ENCODE results near the gene STXBP5. TPM values are rescaled to one million over a fixed set of nuclear protein-coding genes. Genes with fewer than 3 reads are reported as not detected.

Gene STXBP5
- total and polyA plus RNA-seq, 2 of the 4 experiments (the other 2 are of a cell fraction): 13.2 to 46.4 TPM

- dilution Hi-C loops (cut with HindIII; ENCODE audit: low sequenced_read_pairs, unreplicated experiment) (no loop called here), in situ Hi-C loops (cut with MboI; ENCODE audit: low sequenced_read_pairs) (loop anchor here (25.0 kb wide), 1 partner anchor 309 kb away; no protein-coding TSS in a partner anchor), intact Hi-C loops (cut with micrococcal nuclease) (loop anchor here (5.0 kb wide), 2 partner anchors 309 to 364 kb away; no protein-coding TSS in a partner anchor)
- TF ChIP-seq MXI1 (IDR thresholded peaks at IDR 0.05; ENCODE audit: borderline replicate concordance, low read depth, low read length) (no peak), CHD1 (IDR thresholded peaks at IDR 0.05; ENCODE audit: low read depth, low read length) (no peak), NFE2L2 (IDR thresholded peaks at IDR 0.05; ENCODE audit: low read depth, low read length) (no peak), RFX5 (IDR thresholded peaks at IDR 0.05; ENCODE audit: low read depth, low read length) (no peak), SMC3 (IDR thresholded peaks at IDR 0.05; ENCODE audit: low read depth, low read length) (no peak), BHLHE40 (IDR thresholded peaks at IDR 0.05; ENCODE audit: low read depth, low read length) (no peak), CEBPB (IDR thresholded peaks at IDR 0.05; ENCODE audit: low read depth, low read length) (no peak), RCOR1 (IDR thresholded peaks at IDR 0.05; ENCODE audit: insufficient replicate concordance, low read length) (no peak), MAZ (IDR thresholded peaks at IDR 0.05; ENCODE audit: borderline replicate concordance, low read depth, low read length) (no peak), FOS (IDR thresholded peaks at IDR 0.05; ENCODE audit: low read depth, low read length) (no peak), RAD21 (IDR thresholded peaks at IDR 0.05; ENCODE audit: low read length) (no peak), CTCF (conservative IDR thresholded peaks at IDR 0.05; ENCODE audit: low read depth, low read length) (no peak), MAFK (IDR thresholded peaks at IDR 0.05; ENCODE audit: low read depth, low read length) (no peak), POLR2A (IDR thresholded peaks at IDR 0.05; ENCODE audit: low read depth, low read length) (no peak)
- TF ChIP-seq, protein P1, sequence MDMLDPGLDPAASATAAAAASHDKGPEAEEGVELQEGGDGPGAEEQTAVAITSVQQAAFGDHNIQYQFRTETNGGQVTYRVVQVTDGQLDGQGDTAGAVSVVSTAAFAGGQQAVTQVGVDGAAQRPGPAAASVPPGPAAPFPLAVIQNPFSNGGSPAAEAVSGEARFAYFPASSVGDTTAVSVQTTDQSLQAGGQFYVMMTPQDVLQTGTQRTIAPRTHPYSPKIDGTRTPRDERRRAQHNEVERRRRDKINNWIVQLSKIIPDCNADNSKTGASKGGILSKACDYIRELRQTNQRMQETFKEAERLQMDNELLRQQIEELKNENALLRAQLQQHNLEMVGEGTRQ (IDR thresholded peaks at IDR 0.05; ENCODE audit: low read depth, low read length): no peak
- TF ChIP-seq, protein P2, sequence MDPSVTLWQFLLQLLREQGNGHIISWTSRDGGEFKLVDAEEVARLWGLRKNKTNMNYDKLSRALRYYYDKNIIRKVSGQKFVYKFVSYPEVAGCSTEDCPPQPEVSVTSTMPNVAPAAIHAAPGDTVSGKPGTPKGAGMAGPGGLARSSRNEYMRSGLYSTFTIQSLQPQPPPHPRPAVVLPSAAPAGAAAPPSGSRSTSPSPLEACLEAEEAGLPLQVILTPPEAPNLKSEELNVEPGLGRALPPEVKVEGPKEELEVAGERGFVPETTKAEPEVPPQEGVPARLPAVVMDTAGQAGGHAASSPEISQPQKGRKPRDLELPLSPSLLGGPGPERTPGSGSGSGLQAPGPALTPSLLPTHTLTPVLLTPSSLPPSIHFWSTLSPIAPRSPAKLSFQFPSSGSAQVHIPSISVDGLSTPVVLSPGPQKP (IDR thresholded peaks at IDR 0.05; ENCODE audit: borderline replicate concordance, low read depth, low read length): no peak
- H3K23ac ChIP-seq (ENCODE audit: low read depth, low read length): no peak overlapping the region
- H3K4me3 ChIP-seq (ENCODE audit: insufficient read depth, low read depth, low read length): no peak overlapping the region
- H3K56ac ChIP-seq (ENCODE audit: extremely low read depth, insufficient read depth, low read length): no peak overlapping the region
- POLR2A ChIA-PET (ENCODE audit: unreplicated experiment): no interaction called here
- H2BK120ac ChIP-seq (ENCODE audit: low read depth, low read length): no peak overlapping the region
- H2AK5ac ChIP-seq (ENCODE audit: low read depth, low read length): no peak overlapping the region
- ATAC-seq (ENCODE audit: low read depth): no peak
- no peak overlapping the region for H2BK15ac ChIP-seq (ENCODE audit: low read depth, low read length)
- H4K91ac ChIP-seq (ENCODE audit: insufficient read depth, low read depth, low read length): no peak overlapping the region
- no peak overlapping the region for H2AK9ac ChIP-seq (replicated peaks; ENCODE audit: low read depth, low read length, poor library complexity)
- H3K14ac ChIP-seq (replicated peaks; ENCODE audit: low read depth, low read length): no peak overlapping the region
- no peak overlapping the region for H2BK20ac ChIP-seq (ENCODE audit: low read depth, low read length)
- no CpG with 5 or more reads among the region's 4 CpGs for WGBS, 2 experiments (ENCODE audit: extremely low coverage in 2 of 2, insufficient read length in 1 of 2)
- H2BK5ac ChIP-seq (ENCODE audit: low read depth, low read length, poor library complexity, severe bottlenecking): peak overlapping the region; percentile 9
- no peak overlapping the region; a peak in 1 of 4 replicates for H4K8ac ChIP-seq (ENCODE audit: low read depth in 2 of 2, low read length in 2 of 2)
- no peak overlapping the region; the same call in 1 of the 2 replicates for H4K5ac ChIP-seq (ENCODE audit: low read depth, low read length)
- peaks cover 8% of the 10 kb centered on the region for H3K36me3 ChIP-seq (ENCODE audit: control insufficient read depth, insufficient read depth, low read length)
- no peak overlapping the region for H3K4me2 ChIP-seq (ENCODE audit: low read depth, low read length)
- H3K4me1 ChIP-seq (ENCODE audit: control insufficient read depth, insufficient read depth, low read length): peaks cover 8% of the 10 kb centered on the region
- no peak overlapping the region for H2AFZ ChIP-seq (replicated peaks; ENCODE audit: low read length, poor library complexity)
- DNase-seq: no peak
- CTCF ChIA-PET: no interaction called here
- no TSS peak for BruUV-seq (replicated peaks)
- H3K9ac ChIP-seq (ENCODE audit: low read depth, low read length): no peak overlapping the region
- H3K18ac ChIP-seq (ENCODE audit: low read depth, low read length): peak overlapping the region; percentile 6; the same call in 1 of the 2 replicates
- H4K20me1 ChIP-seq (ENCODE audit: insufficient read depth, low read length): no peaks in the 10 kb centered on the region
- H3K27ac ChIP-seq (ENCODE audit: insufficient read depth, low read length): peak overlapping the region; percentile 18; the same call in 1 of the 2 replicates
- H3K9me1 ChIP-seq (ENCODE audit: insufficient read depth, low read length): 0 out of 2 replicates have a peak, but pooled peaks cover 3% of the 10 kb centered on the region
- no peak overlapping the region for H3K4ac ChIP-seq (ENCODE audit: low read depth, low read length)
- peaks cover 20 to 46% of the 10 kb centered on the region in 2 experiments for H3K79me1 ChIP-seq (ENCODE audit: low read depth in 1 of 2, low read length in 2 of 2)
- no peaks in the 10 kb centered on the region for H3K27me3 ChIP-seq (ENCODE audit: control insufficient read depth, insufficient read depth, low read length)
- no peaks in the 10 kb centered on the region for H3K9me3 ChIP-seq (ENCODE audit: control insufficient read depth, insufficient read depth, low read length)
Measured at GRCh38 chr6:147221739-147222138, 17.5 kb downstream of the STXBP5 start.

All from IMR-90 (cell line).